NCI-H1092 (cell line): ENCODE measurements around the gene POC1B.
A peak's percentile ranks its signal among the peaks of the same experiment; 100 is the strongest.

Experiments used
- DNase-seq: peaks from one replicate; lab custom pipeline; 2025; lab: John Stamatoyannopoulos, UW

The POC1B gene

DNA sequence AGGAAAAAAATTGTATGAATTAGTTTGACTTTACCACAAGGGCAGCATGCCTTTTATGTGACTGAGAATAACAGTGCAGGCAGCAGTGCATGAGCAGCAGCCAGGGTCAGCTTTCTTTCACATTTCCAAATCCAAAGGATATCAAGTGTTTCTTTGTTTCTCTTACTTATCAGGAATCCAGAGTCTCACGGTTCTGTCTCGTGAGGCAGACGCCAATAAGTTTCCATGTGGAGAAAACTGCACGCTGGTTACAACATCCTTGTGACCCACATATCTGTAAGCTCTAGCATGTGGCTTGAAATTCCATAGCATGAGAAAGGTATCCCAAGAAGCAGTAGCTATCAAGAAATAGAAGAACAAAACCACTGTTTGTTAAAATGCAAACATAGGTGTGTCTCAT is 28.8 kb downstream of the POC1B start:
- no peak for DNase-seq

DNA sequence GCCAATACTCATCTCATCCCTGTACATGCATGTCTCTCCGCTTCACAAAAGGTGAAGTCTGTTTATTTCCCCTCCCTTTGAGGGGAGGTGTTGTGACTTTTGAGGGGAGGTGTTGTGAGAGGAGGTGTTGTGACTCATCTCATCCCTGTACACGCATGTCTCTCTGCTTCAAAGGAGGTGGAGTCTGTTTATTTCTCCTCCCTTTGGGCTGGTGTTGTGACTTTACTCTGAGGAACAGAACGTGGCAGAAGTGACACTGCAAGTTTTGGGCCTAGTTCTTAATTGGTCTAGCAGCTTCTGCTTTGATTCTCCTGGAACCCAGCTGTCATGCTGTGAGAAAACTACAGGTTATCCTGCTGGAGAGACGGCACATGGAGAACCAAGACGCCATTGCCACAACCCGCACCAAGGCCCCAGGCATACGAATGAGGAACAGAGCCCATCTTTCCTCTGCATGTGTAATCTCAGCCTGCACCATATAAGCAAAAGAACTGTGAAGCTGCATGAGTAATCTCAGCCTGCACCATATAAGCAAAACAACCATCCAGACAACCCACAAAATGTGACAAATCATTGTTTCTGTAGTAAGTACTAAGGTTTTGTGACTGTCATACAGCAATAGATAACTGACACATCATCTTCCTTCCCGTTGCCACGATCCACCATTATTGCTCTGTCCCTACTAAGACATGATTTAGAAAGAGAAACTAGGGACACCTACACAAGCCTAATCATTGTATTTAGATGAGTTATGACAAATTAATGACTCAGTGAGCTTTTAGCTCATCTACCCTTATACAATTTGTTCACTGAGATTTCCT is 31.2 kb downstream of the POC1B start:
- no peak for DNase-seq

DNA sequence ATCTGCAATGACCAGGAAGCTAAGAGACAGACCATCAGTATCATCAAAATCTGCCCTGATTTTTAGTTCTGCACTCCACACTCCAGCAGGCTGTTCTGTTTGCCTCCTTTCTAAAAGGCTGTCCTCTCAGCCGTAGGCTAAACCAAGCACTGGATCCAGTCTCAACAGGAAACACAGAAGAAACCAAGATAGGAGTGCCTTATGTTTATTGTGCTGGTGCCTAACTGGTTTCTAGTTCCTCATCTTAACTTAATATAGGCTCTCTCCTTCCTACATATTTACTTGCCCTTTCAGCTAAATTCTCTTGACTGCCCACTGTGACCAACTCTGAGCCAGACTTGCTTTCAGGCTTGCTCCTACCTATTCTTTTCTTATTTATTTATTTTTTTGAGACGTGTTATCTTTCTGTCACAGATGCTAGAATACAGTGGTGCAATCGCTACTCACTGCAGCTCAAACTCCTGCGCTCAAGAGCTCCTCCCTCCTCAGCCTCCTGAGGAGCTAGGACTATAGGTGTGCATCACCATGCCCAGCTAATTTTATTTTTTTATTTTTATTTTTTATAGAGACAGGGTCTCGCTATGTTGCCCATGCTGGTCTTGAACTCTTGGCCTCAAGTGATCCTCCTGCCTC is 32.1 kb downstream of the POC1B start:
- no peak for DNase-seq

DNA sequence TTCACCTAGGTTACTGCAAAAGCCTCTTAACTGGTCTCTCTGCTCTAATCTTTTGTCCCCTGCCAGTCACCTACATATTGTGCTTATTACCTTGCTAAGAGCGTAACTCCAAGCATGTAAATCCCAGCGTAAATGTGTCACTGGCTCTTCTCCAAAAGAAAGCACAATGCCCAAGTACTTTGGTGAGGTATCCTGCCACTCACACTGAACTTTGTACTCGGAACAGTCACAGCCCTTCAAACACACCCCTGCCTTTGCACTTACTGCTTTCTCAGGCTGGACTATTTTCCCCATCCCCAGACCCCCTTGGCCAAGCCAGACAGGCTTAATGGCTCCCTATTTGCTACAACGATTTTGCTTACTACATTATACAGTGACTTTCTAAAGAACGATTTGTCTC is 33.0 kb downstream of the POC1B start:
- DNase-seq: no peak

DNA sequence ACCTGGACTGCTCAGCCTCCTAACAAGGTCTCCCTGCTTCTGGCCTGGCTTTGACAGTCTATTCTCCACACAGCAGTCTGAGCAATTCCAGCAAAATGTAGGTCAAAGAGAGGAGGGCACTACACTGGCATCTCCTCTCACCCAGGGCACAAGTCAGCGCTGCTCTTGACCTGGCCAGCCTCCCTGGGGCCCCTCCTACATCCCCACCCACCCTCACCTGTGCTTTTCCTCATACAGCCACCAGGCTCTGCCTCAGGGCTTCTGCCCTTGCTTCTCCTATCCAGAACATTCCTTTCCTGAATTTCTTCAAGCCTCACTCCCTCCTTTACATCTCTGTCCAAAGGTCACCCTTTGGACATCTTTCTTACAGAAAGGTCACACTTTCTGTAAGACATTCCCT is 34.9 kb downstream of the POC1B start:
- no peak for DNase-seq

DNA sequence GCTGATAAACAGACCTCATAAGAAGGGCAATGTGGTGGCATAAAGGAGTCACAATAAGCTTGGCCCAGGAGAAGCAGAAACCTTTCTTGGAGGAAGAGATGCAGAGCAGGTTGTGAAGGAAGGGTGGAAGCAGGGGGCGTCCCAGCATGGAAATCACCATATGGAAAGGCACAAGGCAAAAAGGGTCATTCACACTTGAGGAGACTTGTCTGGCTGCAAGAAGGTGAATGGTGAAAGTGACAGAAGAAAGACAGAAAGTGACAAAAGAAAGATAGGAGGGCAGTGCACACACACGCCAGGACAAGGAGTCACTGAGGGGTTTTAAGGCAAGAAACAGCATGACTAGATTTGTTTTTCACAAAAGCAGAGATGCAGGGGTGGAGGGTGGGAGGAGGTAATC is 39.6 kb downstream of the POC1B start:
- no peak for DNase-seq

DNA sequence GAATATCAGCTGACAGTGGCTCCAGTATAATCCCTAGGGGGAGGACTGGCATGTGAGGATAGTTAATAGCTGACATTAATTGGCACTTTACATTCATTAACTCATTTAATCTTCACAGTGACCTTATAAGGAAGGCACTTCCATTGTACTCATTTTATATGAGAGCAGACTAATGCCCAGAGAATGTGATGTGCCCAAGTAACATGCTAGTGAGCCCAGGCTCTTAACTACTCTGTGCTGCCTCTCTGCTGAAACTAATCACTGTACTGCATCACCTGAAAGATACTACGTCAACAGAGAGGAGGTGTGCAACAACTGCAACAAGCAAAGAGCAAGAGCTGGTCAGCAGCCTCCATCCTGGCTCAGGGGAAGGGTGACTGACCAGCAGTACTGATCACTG is 41.4 kb downstream of the POC1B start:
- DNase-seq: no peak

DNA sequence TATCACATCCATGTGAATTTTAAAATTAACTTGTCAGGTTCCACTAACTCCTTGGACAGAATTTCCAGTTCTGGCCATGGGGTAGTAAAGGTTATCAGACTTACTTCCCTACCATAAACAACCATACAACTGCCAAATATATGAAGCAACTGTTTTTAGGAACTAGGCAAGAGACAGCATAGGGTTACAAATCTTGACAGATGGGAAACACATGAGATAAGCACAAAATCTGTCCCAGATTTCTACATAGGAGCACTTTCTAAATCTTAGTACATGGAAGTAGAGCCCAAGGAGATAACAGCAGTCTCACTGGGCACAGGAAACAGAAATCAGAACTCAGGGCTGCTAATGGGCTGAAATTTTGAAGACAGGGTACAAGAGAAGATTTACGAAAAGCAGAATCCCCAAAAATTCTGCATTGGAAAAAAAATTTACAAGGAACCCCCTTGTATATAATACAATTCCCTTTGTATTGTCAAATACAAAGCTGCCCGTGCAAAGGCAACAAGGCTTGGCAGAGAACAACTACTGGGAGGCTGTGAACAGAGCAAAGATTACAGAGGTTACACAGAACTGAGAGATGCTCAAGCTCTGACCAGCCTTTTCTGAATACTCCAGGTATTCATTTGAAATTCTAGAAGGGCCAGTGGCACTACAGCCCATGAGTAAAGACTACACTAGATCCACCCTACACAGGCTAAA is 44.5 kb downstream of the POC1B start:
- no peak for DNase-seq

DNA sequence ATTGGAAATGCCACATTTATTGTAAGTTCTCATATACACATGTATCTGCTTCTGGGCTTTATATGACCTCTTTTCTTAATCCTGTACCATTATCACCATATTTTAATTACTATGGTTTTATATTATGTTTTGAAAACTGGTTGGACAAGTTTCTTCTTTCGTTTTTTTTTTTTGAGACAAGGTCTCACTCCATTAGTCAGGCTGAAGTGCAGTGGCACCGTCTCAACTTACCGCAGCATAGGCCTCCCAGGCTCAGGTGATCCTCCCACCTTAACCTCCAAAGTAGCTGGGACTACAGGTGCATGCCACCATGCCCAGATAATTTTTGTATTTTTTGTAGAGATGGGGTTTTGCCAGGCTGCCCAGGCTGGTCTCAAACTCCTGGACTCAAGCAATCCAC is 45.9 kb downstream of the POC1B start:
- no peak for DNase-seq

DNA sequence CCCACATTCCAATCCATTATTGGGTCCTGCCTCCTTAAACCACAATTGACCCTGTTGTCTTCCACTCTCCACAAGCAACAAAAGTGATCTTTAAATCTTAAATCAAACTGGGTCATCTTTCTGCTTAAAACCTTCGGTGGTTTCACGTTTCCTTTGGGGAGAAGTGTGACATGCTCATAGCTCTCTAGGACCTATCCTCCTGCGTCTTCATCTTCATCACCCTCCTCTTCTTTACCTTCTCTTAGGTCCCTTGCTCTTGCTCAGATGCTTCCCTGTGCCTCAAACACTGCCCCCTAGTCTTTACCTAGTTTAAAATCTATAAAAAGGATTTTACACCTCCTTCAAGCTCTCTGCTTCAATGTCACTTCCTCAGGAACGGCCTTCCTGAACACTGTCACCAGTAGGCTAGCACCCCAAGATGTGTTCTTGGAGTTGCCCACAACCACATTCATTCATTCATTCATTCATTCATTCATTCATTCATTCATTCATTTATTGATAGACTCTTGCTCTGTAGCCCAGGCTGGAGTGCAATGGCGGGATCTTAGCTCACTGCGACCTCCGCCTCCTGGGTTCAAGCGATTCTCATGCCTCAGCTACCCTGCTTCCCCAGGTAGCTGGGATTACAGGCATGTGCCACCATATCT is 48.1 kb downstream of the POC1B start:
- no peak for DNase-seq

DNA sequence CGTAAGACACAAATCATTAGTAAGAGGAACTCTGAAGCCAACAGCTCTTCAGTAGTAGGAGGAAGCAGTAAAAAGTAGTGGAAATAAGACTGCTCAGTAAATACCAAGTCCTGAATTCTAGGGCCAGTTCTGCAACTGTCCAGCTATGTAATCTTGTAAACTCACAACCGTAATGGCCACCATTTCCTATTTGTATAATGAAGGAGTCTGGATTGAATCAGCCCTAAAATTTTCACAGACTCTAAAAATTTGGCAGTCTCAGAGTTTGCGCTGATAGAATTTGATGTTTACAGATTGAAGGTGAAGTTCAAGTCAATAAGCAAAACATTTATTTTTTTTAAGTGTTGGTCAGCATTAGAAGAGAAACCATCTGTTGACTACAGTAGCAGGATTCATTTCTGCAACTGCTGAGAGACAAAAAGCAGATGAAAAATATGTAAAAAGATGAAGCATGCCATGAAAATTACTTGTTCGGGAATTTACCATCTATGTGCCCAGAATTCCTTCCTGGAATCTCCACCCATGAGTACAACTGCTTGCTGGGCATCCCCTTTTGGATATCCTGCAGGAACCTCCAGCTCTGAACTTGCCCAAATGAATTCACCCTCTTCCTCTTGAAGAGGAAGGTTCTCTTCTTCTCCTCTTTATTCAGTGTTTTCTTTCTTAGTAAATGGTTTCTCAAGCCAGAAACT is 48.8 kb downstream of the POC1B start:
- DNase-seq: no peak

DNA sequence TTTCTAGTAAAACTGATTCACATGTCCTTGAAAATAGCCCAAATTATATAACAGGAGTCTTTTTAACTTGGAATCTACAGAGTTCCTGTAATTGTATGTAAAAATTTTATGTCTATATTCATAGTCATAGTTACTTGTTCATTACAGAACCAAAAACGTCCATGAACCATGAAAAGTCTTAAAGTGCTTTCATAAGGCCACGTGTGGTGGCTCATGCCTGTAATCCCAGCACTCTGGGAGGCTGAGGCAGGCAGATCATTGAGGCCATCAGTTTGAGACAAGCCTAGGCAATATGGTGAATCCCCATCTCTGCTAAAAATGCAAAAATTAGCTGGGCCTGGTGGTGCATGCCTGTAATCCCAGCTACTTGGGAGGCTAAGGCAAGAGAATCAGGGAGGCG is 49.6 kb downstream of the POC1B start:
- DNase-seq: no peak

DNA sequence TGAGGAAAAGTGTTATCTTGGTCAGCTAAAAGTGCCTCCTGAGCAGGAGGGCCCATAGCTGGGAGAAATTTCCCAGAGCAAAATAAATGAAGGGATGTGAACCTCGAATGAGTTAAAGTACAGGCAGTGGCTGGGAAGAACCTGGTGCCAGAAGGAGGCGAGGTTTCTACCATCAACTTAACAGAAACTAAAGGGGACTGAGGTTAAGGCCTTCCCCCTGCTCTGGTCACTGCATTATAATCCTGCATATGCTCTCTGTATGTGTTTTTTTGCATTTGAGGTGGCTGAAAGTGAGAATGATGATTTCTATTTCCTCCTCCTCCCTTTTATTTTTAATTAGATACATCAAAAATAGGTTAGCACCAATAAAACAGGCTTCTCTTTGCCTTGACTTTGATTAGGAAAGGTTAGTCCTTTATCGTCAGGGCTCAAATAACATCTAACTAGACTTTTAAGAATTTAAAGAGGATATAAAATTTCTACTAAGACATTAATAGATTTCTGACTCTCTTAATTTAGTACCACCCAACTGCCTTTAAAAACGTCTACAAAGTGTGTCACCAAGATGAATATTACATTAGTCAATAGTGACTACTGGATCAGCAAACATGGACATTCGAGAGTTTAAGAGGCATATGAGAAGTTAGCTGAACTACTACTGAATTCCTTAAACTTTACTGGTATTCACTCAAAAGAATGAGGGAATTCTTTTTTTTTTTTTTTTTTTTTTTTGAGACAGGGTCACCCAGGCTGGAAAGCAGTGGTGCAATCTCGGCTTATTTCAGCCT is 50.5 kb downstream of the POC1B start:
- no peak for DNase-seq

DNA sequence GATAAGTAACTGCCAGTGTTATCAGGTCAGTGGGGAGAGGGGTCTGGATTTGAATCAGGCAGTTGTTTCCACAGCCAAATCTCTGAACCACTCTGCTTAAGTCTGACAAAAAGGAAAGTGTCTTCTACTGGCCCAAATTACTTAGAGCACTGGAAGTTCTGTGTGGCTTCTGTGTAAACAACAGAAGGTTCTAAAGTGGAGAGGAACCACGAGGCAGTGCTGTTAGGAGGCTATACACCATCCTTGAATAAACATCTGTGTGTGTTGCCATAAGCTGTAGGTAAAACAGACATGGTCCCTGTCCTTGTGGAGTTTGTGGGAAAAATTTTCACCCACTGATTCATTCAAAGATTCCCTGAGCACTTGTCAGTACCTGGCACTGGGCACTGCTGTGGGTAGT is 51.2 kb downstream of the POC1B start:
- DNase-seq: no peak

DNA sequence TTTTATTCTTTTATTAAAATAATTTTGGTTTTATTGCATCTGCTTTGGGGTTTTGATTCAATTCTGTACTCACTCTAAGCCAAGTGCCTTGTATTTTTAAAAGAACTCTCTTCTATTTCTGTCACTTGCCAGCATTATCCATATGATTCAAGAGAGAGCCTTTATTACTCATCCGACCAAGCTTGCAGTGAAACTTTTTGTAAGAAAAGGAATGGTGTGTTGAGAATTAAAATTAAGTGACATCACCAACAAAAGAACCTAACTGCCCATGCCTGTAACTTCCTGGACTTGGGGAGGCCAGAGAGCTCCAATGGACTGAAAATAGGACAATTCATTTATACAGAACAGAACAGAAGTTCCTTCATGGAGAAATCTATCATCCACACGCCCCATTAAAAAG is 53.3 kb downstream of the POC1B start:
- DNase-seq: no peak

DNA sequence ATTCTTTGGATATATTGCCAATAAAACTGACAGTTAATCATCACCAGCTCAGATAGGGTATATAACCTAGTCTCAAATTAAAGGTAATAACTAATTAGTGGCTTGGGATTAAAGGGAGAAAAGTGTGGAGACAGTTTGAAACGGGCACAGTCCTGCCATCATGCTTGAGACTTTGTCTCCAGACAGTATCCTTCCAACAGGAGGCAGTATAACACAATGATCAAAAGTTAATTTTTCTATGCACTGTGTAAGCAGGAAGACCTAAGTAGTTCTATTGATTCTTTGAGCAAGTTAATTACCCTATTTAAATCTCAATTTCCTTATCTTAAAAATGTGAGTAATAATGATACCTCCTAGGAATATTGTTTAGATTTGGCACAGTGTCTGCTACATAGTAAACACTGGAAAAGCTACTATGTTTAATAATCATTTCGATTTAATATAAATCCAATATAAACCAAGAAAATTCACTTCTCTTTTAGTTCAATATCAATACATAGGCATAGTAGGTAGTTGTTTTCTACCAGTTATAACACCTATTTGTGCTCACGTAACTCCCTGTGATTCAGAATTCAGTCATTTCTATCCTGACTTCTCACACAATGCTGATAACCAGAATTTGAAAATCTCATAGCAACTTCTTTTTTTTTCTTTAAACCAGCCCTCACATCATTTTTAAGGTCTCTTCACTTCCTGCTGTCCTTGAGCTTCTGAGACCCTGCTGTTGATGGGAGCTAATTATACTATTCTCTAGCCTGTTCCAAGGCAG is 54.9 kb downstream of the POC1B start:
- peak; percentile 3 for DNase-seq

DNA sequence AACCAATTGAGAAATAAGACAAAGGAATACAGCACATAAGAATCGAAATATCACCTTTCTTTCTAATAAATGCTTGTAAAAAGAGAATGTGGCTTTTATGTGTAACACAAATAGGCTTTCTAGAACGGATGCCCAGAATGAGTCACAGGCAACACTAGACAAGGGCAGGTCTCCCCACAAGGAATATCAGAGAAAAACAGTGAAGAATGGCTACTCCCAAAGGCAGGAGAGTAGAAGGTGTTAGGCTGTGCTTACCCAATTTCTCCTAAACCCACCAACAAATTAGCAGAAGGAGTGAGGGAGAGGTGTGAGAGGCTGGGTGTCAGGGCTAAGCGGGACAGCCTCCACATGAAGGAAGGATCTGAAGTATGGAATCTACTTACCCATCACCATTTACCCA is 56.5 kb downstream of the POC1B start:
- DNase-seq: no peak

DNA sequence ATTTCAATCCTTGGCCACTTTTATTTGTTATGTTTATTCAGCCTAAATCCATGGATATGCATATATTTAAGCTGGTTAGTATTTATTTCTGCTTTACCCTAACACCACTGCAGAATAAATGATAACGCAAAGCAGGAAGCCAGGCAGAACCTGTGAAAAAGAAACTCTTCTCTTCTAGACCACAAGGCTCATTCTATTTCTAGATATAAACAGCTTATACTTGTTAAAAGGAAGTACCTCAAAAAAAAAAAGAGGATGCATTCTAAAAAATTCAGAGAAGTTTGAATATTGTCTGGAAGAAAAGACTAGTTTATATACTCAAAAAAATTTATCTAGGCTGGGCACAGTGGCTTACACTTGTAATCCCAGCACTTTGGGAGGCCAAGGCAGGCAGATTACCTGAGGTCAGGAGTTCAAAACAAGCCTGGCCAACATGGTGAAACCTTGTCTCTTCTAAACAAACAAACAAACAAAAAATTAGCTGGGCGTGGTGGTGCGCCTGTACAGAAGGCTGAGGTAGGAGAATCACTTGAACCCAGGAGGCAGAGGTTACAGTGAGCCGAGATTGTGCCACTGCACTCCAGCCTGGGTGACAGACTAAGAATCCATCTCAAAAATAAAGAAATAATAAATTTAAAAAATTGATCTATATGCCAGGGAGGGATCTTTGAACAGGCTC is 57.1 kb downstream of the POC1B start:
- DNase-seq: no peak

DNA sequence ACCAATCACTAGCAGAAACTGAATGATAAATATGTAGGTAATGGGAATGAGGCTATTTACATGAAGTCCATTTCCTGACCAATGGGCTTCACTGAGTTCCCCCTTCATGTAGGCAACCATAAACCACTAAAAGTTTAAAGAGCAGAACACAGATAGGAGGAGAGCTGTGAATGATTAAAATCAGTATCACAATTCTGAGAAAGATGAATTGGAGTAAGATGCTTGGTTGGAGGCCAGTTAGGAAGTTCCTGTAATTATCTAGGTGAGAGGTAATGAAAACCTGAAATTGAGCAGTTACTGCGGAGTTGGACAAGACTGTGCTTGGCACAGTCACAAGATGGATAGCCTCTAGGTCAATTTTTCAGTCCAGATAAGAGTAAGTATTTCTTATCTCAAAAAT is 57.8 kb downstream of the POC1B start:
- no peak for DNase-seq

DNA sequence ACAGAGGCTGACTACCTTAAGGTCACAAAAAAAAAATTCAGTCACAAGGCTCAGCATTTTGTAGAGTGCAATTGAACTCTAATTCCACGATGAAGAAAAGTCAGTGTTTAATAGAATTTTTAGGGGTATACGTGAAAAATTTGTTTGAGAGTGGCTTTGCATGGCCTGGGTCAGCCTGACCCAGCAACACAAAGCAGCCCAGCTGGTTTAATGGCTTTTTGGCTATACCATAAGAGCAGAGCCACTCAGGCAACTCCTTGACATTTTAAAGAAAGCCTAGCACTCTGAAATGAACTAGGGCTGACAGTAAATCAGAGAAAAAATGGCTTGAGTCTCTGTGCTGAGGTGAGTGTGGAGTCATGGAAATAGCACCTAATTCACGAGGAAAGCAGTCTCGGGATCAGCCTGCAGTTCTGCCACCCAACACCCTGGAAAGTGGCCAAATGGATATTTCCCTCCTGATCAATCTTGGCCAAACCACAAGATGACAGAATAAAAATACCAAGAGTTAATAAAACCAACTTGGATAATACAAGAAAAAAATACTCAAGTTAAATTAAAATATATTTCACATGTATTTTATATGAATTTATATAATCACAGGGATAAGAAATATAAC is 60.8 kb downstream of the POC1B start:
- DNase-seq: no peak
